KMS-11 (cell line): ENCODE results near the gene LENEP.
"Not testable (repeated sequence)": the region's sequence is repeated elsewhere in the genome, so short reads cannot be mapped to it uniquely, and the experiment has no call there.

Source experiments
- H2AFZ ChIP-seq: fragments of 200-600 bp; sonication (generic); 2 replicates; pipeline ENCODE4 v1.6.1; 2016; ENCODE audit warnings: antibody characterized with exemption, mixed run types, low read depth
- H3K27ac ChIP-seq: fragments of 200-600 bp; sonication (generic); 2 replicates; pipeline ENCODE4 v1.6.1; 2016; ENCODE audit warnings: mild to moderate bottlenecking, mixed run types
- H3K27me3 ChIP-seq: fragments of 200-600 bp; sonication (generic); 2 replicates; pipeline ENCODE4 v1.6.1; 2017; ENCODE audit warnings: mild to moderate bottlenecking, low read depth, mixed run types, moderate library complexity; ENCODE audit not compliant: insufficient read depth
- H3K36me3 ChIP-seq: fragments of 200-600 bp; sonication (generic); 2 replicates; pipeline ENCODE4 v1.6.1; 2017; ENCODE audit warnings: mild to moderate bottlenecking, mixed run types; ENCODE audit not compliant: insufficient read depth
- H3K4me1 ChIP-seq: fragments of 200-600 bp; sonication (generic); 2 replicates; pipeline ENCODE4 v1.6.1; 2016; ENCODE audit warnings: mild to moderate bottlenecking, low read depth, mixed run types; ENCODE audit not compliant: poor library complexity, severe bottlenecking
- H3K4me2 ChIP-seq: fragments of 200-600 bp; sonication (generic); 2 replicates; pipeline ENCODE4 v1.7.0; 2016; ENCODE audit warnings: mild to moderate bottlenecking, mixed run types
- H3K4me3 ChIP-seq: fragments of 200-600 bp; sonication (generic); IDR thresholded peaks from 2 replicates; pipeline ENCODE4 v1.6.1; 2017; ENCODE audit warnings: low read depth, low read length, mixed read lengths; ENCODE audit not compliant: insufficient read depth
- H3K79me2 ChIP-seq: fragments of 200-600 bp; sonication (generic); 2 replicates; pipeline ENCODE4 v1.6.1; 2016; ENCODE audit warnings: low read depth, mixed run types; ENCODE audit not compliant: insufficient read depth
- H3K9ac ChIP-seq: fragments of 200-600 bp; sonication (generic); 2 replicates; pipeline ENCODE4 v1.6.1; 2016; ENCODE audit warnings: mild to moderate bottlenecking, mixed run types
- H4K20me1 ChIP-seq: fragments of 200-600 bp; sonication (generic); 2 replicates; pipeline ENCODE4 v1.6.1; 2016; ENCODE audit warnings: mild to moderate bottlenecking, mixed run types; ENCODE audit not compliant: insufficient read depth
- TF ChIP-seq, protein P1 (sequence below): fragments of 200-600 bp; sonication (generic); conservative IDR thresholded peaks from 2 replicates; pipeline ENCODE4 v1.6.1; 2017; ENCODE audit warnings: low read depth, mild to moderate bottlenecking, antibody characterized with exemption, low read length, moderate library complexity, mixed read lengths

Gene LENEP

GRCh38 chr1:154982897-154983648 is 10.3 kb upstream of the LENEP start, which contains the start of gene FLAD1:
TSS of gene FLAD1 (plus strand) at chr1:154983344. CDS start at chr1:154983695, 351 bp downstream.
- H3K27me3 ChIP-seq: no peaks in the 10 kb centered on the region
- peaks cover 28% of the 10 kb centered on the region for H3K4me1 ChIP-seq
- peak within 1 kb of the TSS; percentile 47 for H2AFZ ChIP-seq
- H4K20me1 ChIP-seq: no peaks in the 10 kb centered on the region
- H3K4me3 ChIP-seq: peak within 1 kb of the TSS; percentile 98
- peak within 1 kb of the TSS; percentile 51 for H3K9ac ChIP-seq
- TF ChIP-seq, protein P1, sequence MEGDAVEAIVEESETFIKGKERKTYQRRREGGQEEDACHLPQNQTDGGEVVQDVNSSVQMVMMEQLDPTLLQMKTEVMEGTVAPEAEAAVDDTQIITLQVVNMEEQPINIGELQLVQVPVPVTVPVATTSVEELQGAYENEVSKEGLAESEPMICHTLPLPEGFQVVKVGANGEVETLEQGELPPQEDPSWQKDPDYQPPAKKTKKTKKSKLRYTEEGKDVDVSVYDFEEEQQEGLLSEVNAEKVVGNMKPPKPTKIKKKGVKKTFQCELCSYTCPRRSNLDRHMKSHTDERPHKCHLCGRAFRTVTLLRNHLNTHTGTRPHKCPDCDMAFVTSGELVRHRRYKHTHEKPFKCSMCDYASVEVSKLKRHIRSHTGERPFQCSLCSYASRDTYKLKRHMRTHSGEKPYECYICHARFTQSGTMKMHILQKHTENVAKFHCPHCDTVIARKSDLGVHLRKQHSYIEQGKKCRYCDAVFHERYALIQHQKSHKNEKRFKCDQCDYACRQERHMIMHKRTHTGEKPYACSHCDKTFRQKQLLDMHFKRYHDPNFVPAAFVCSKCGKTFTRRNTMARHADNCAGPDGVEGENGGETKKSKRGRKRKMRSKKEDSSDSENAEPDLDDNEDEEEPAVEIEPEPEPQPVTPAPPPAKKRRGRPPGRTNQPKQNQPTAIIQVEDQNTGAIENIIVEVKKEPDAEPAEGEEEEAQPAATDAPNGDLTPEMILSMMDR: no peak
- peaks cover 15% of the 10 kb centered on the region; the same call in 1 of the 2 replicates for H3K36me3 ChIP-seq
- H3K4me2 ChIP-seq: peak within 1 kb of the TSS; percentile 99
- peaks cover 81% of the 10 kb centered on the region for H3K79me2 ChIP-seq
- peak within 1 kb of the TSS; percentile 38 for H3K27ac ChIP-seq

- peaks cover 85% of the 10 kb centered on the region for H3K79me2 ChIP-seq
- peak overlapping the region; percentile 16; the same call in 1 of the 2 replicates for H2AFZ ChIP-seq
- peaks cover 21% of the 10 kb centered on the region; the same call in 1 of the 2 replicates for H3K36me3 ChIP-seq
Measured at GRCh38 chr1:154983776-154984466, 9.5 kb upstream of the LENEP start.

DNA sequence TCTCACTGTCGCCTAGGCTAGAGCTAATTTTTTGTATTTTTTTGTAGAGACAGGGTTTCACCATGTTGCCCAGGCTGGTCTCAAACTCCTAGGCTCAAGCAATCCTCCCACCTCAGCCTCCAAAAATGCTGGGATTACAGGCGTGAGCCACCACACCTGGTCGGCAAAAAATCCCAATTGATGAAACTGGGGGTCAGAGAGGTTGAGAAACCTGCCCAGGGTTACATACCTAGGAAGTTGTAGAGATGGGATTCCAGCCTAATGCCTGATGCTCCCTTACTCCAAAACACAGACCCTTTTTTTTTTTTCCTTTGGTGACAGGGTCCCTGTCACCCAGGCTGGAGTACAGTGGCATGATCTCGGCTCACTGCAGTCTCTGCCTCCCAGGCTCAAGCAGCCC is 6.7 kb upstream of the LENEP start:
- not testable (repeated sequence) for H3K9ac ChIP-seq, H3K4me3 ChIP-seq, H3K4me2 ChIP-seq, H2AFZ ChIP-seq, H3K27me3 ChIP-seq, H4K20me1 ChIP-seq, H3K27ac ChIP-seq
- H3K79me2 ChIP-seq: peaks cover 58% of the 10 kb centered on the region
- H3K4me1 ChIP-seq: peaks cover 25% of the 10 kb centered on the region
- H3K36me3 ChIP-seq: peaks cover 17% of the 10 kb centered on the region; the same call in 1 of the 2 replicates

More at GRCh38 chr1:154983776-154984466, 9.5 kb upstream of the LENEP start:
- peak overlapping the region; percentile 51 for H3K9ac ChIP-seq
- H3K4me1 ChIP-seq: peaks cover 26% of the 10 kb centered on the region
- H3K4me3 ChIP-seq: peak overlapping the region; percentile 98
- peak overlapping the region; percentile 99 for H3K4me2 ChIP-seq
- no peaks in the 10 kb centered on the region for H4K20me1 ChIP-seq
- H3K27me3 ChIP-seq: no peaks in the 10 kb centered on the region
- H3K27ac ChIP-seq: peak overlapping the region; percentile 31
- TF ChIP-seq, protein P1: no peak

DNA sequence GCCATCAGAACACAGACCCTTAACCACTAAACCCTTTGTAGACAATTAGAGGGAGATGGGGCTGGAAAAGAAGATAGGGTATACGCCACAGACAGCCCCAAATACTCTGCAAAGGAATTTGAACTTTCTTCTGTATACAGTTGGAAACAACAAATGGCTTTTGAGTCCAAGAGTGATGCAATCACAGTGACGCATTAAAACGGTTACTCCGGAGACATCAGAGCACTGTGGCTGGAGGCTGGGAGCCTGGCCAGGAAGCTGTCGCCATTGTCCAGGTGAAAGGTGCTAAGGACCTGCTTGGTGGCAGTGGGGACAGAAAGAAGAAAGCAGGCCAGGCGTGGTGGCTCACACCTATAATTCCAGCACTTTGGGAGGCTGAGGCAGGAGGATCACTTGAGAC is 6.1 kb upstream of the LENEP start:
- H3K79me2 ChIP-seq: peaks cover 56% of the 10 kb centered on the region

More for the DNA sequence above, 6.1 kb upstream of the LENEP start:
- Histone ChIP-seq H3K36me3 (peaks cover 17% of the 10 kb centered on the region; the same call in 1 of the 2 replicates), H3K4me1 (peaks cover 23% of the 10 kb centered on the region), H2AFZ (no peak overlapping the region), H3K27me3 (no peaks in the 10 kb centered on the region), H3K4me2 (no peak overlapping the region), H3K27ac (no peak overlapping the region), H3K9ac (no peak overlapping the region), H3K4me3 (no peak overlapping the region), H4K20me1 (no peaks in the 10 kb centered on the region)
- TF ChIP-seq, protein P1: no peak
